Adipocyte (in vitro differentiated cells): Measurements from ENCODE around the gene CRACDL.

Source experiments
- DNase-seq: peaks from one replicate; pipeline ENCODE4 v3.0.0-alpha.2; 2015; ENCODE audit warnings: low read depth
- H3K27me3 ChIP-seq: replicated peaks from 2 replicates; pipeline ENCODE4 v1.7.0; 2013; ENCODE audit warnings: mild to moderate bottlenecking, low read length, moderate library complexity; ENCODE audit not compliant: control insufficient read depth, insufficient read depth
- H3K36me3 ChIP-seq: 2 replicates; pipeline ENCODE4 v1.7.0; 2013; ENCODE audit warnings: low read length, mild to moderate bottlenecking, moderate library complexity; ENCODE audit not compliant: control insufficient read depth, insufficient read depth, severe bottlenecking
- H3K4me1 ChIP-seq: 2 replicates; pipeline ENCODE4 v1.7.0; 2013; ENCODE audit warnings: mild to moderate bottlenecking, low read length, moderate library complexity; ENCODE audit not compliant: control insufficient read depth, insufficient read depth
- H3K4me3 ChIP-seq: 2 replicates; pipeline ENCODE4 v1.7.0; 2013; ENCODE audit warnings: mild to moderate bottlenecking, low read length, moderate library complexity
- H3K9ac ChIP-seq: 2 replicates; pipeline ENCODE4 v1.7.0; 2013; ENCODE audit warnings: mild to moderate bottlenecking, low read length, moderate library complexity
- H3K9me3 ChIP-seq: 2 replicates; pipeline ENCODE4 v1.7.0; 2013; ENCODE audit warnings: mild to moderate bottlenecking, low read length, moderate library complexity; ENCODE audit not compliant: control insufficient read depth

Gene CRACDL

DNA sequence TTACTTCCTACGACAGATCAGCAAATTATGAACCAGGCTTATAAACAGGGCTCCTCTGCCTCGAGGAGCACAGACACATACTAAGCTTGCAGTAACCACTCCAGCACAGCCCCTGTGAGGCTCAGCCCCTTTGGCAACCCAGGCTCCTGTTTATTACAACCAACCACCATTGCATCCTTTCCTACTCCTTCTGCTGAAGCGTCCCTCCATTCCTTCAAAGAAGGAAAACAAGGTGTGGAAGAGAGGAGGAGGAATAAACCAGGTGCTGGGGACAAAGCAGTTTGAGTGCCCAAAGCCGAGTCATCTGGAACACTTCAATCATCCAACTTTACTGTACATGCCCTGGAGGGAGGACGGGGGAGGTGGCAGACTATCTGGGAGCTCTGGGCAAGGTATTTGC lies 117.9 kb downstream of the CRACDL start:
- Histone ChIP-seq H3K9me3 (no peaks in the 10 kb centered on the region), H3K27me3 (peaks cover 42% of the 10 kb centered on the region), H3K4me1 (no peaks in the 10 kb centered on the region), H3K9ac (no peak overlapping the region), H3K4me3 (no peak overlapping the region), H3K36me3 (no peaks in the 10 kb centered on the region)
- no peak for DNase-seq

DNA sequence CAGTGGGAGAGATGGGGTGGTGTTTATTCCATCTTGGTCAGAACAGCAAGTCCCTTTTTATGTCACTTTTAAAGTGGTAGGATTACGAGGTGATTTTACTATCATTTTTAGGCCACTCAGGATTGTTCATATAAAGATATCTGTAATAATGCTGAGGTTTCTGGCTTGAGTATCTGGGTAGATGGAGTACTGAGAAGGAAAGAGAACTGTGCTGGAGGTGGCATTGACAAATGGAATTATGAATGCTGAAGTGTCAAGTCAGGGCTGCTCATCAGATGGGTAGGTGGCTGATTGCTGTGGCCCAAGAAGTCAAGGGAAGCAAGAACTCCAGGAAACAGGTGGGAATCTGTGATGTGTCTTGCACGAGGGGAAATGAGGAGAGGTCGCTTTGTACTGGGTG lies 119.7 kb downstream of the CRACDL start:
- Histone ChIP-seq H3K4me3 (no peak overlapping the region), H3K36me3 (no peaks in the 10 kb centered on the region), H3K9ac (no peak overlapping the region), H3K4me1 (no peaks in the 10 kb centered on the region), H3K9me3 (peaks cover 7% of the 10 kb centered on the region), H3K27me3 (peaks cover 42% of the 10 kb centered on the region)
- no peak for DNase-seq

- H3K36me3 ChIP-seq: no peaks in the 10 kb centered on the region
- H3K27me3 ChIP-seq: peaks cover 39% of the 10 kb centered on the region
- no peaks in the 10 kb centered on the region for H3K4me1 ChIP-seq
- no peak overlapping the region for H3K4me3 ChIP-seq
- DNase-seq: no peak
- H3K9ac ChIP-seq: no peak overlapping the region
- peaks cover 7% of the 10 kb centered on the region for H3K9me3 ChIP-seq
Observed at GRCh38 chr2:98815795-98816194, 120.2 kb downstream of the CRACDL start.

- no peaks in the 10 kb centered on the region for H3K36me3 ChIP-seq
- no peak for DNase-seq
- no peak overlapping the region for H3K4me3 ChIP-seq
- peaks cover 45% of the 10 kb centered on the region for H3K27me3 ChIP-seq
- H3K9me3 ChIP-seq: peaks cover 7% of the 10 kb centered on the region
- H3K4me1 ChIP-seq: no peaks in the 10 kb centered on the region
- H3K9ac ChIP-seq: no peak overlapping the region
Observed at GRCh38 chr2:98811766-98812165, 124.3 kb downstream of the CRACDL start.

GRCh38 chr2:98810588-98810928 lies 125.5 kb downstream of the CRACDL start:
- no peak for DNase-seq
- Histone ChIP-seq H3K36me3 (no peaks in the 10 kb centered on the region), H3K9ac (no peak overlapping the region), H3K4me3 (no peak overlapping the region), H3K27me3 (peaks cover 33% of the 10 kb centered on the region), H3K4me1 (peaks cover 11% of the 10 kb centered on the region), H3K9me3 (peaks cover 7% of the 10 kb centered on the region)

DNA sequence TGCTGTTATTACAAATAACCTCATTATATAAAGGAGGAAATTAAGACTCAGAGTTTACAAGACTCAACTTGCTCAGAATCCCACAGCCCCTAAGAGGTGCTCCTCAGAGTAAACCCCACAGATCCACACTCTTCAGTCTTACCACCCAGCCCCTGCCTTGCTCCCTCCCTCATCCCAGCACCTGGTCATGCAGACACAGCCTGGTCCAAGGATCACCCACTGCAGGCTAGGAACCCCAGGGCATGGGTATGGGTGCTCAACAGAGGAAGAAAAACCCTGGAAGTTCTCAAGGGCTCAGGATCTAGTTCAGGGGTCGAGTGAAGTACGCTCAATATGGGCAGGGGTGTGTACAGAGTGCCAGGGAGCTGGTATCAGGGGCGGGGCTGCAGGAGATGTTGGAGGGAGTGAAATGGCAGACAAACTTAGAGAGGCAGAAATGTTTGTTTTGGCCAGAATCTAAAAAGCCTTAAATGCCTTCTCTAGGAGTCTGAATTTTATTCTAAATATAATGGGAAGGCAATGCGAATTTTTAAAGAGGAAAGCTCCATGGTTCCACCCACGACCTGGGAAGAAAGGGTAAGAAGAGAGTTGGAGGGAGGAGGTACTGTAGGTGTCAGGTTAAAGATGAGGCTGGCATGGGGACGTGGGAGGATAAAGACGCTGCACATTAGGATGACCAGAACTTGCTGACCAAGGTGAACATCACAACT lies 126.0 kb downstream of the CRACDL start:
- Histone ChIP-seq H3K9me3 (peaks cover 7% of the 10 kb centered on the region), H3K36me3 (no peaks in the 10 kb centered on the region), H3K4me1 (peaks cover 12% of the 10 kb centered on the region), H3K9ac (no peak overlapping the region), H3K27me3 (peaks cover 28% of the 10 kb centered on the region), H3K4me3 (no peak overlapping the region)
- DNase-seq: no peak

DNA sequence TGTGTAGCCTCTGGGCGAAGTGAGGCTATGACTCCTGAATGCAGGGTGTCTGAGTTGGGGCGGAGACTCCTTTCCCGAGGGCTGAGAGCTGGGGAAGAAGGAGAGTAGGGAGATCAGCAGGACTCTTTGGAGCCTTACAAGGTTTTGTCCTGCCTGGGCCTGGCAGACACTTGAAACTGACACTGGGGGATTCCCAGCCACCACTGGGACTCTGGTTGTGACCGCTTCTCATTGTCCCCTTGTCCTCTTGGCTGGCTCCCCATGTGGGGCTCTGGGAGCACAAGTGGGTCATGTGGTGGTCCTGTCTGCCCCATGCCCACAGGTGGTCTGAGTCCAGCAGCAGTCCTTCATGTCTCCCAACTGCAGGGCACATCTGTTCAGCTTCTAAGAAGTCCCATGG lies 126.9 kb downstream of the CRACDL start:
- DNase-seq: no peak
- H3K4me1 ChIP-seq: peaks cover 12% of the 10 kb centered on the region
- H3K36me3 ChIP-seq: no peaks in the 10 kb centered on the region
- H3K9me3 ChIP-seq: peaks cover 7% of the 10 kb centered on the region
- peaks cover 26% of the 10 kb centered on the region for H3K27me3 ChIP-seq
- H3K9ac ChIP-seq: no peak overlapping the region
- no peak overlapping the region for H3K4me3 ChIP-seq

DNA sequence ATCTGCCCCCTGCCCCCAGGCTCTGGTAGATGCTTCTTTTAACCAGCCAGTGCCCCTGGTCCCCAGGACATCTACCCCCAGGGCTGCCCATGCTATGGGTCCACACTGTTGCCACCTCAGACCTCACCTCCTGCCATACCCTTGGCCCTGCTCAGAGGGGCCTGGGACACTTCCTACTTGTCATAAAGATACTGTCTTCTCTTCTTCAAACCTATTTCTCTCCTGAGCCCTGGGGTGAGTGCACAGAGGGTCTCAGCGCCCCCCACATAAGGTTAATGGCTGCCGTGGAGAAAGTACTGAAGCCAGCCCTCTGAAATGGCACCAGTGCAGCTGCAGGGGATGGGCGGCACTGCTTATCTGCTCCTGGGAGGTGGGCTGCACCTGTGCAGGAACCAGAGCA lies 127.5 kb downstream of the CRACDL start:
- peaks cover 26% of the 10 kb centered on the region for H3K27me3 ChIP-seq

GRCh38 chr2:98807929-98808328 lies 128.1 kb downstream of the CRACDL start:
- H3K4me1 ChIP-seq: peaks cover 12% of the 10 kb centered on the region
- H3K9me3 ChIP-seq: peaks cover 7% of the 10 kb centered on the region
- no peak overlapping the region for H3K4me3 ChIP-seq
- H3K36me3 ChIP-seq: no peaks in the 10 kb centered on the region
- no peak for DNase-seq
- peaks cover 26% of the 10 kb centered on the region for H3K27me3 ChIP-seq
- H3K9ac ChIP-seq: no peak overlapping the region

More for the DNA sequence above, 127.5 kb downstream of the CRACDL start:
- no peak overlapping the region for H3K9ac ChIP-seq
- DNase-seq: no peak
- peaks cover 12% of the 10 kb centered on the region for H3K4me1 ChIP-seq
- no peak overlapping the region for H3K4me3 ChIP-seq
- H3K36me3 ChIP-seq: no peaks in the 10 kb centered on the region
- peaks cover 7% of the 10 kb centered on the region for H3K9me3 ChIP-seq

- no peak for DNase-seq
- Histone ChIP-seq H3K4me1 (peaks cover 12% of the 10 kb centered on the region), H3K9ac (no peak overlapping the region), H3K4me3 (no peak overlapping the region), H3K27me3 (peaks cover 30% of the 10 kb centered on the region), H3K36me3 (no peaks in the 10 kb centered on the region), H3K9me3 (peaks cover 2% of the 10 kb centered on the region)
Observed at GRCh38 chr2:98807221-98807620, 128.8 kb downstream of the CRACDL start.

DNA sequence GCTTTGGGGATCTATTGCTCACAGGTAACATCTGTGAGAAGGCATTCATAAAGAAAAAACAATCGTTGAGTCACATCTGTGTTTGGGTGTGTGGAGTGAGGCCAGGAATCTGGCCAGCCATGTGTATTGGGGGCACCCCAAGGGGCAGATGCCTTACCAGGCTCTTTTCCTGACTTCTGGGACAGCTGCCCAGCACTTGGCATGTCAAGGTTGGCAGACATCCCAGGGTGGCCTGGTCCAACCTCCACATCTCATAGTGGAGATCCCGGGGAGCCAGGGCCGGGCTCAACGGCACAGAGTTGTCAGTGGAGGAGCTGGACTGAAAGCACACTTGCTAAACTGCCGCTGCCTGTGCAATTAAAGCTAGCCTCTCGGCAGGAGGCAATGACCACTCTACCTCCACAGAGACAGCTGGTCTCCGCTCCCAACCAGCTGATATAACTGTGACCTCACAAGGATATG lies 129.8 kb downstream of the CRACDL start:
- no peak overlapping the region for H3K9ac ChIP-seq
- peak; percentile 75 for DNase-seq
- H3K9me3 ChIP-seq: no peaks in the 10 kb centered on the region
- H3K27me3 ChIP-seq: peaks cover 36% of the 10 kb centered on the region
- H3K4me1 ChIP-seq: peaks cover 12% of the 10 kb centered on the region
- no peaks in the 10 kb centered on the region for H3K36me3 ChIP-seq
- H3K4me3 ChIP-seq: no peak overlapping the region
